Choroid plexus epithelial cell (primary cell): ENCODE measurements around the gene MXD3.

Experiments
- DNase-seq: peaks from one replicate; pipeline ENCODE4 v3.0.0-alpha.2; 2010; ENCODE audit warnings: low read depth
- H3K4me3 ChIP-seq: 2 replicates; pipeline ENCODE4 v1.5.1; 2011; ENCODE audit warnings: low read depth, mild to moderate bottlenecking, control low read depth, low read length, moderate library complexity
- TF ChIP-seq, protein P1 (sequence below): conservative IDR thresholded peaks from 2 replicates; pipeline ENCODE4 v1.5.1; 2011; ENCODE audit warnings: low read depth, mild to moderate bottlenecking, control low read depth, inconsistent platforms, low read length, moderate library complexity

Gene MXD3

DNA sequence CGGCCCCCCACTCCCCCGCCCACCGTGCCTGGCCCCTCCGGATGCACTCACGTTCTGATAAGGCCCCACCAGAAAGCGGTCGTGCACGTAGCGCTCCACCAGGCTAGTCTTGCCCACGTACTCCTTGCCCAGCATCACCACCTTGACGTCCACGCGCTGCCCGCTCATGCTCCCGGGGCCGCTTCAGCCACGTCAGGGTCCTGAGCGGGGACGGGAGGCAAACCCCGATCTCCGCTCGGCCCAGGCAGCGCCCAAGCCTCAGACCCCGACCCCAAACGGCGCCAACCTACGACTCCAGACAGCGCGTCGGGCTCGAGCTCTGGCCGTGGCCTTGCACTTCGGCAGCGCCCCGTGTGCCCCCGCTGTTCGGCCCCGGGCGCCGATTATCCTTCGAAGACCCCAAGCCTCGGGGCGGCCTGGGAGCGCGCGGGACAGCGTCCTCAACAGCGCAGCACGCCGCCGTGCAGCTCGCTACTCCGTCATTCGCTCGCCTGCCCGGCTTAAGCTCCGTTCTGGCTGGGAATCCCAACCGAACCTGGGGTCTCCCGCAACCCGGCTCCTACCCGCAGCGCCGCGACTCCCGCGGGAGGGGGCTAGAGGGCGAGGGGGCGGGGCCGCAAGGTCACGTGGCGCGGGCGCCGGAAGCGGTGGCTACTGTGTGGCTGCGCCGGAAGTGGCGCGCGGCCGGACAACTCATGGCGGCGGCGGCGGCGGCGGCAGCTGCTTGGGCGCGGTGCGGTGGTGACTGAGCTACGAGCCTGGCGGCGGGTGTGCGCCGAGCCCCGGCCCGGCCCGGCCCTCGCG, 8.4 kb downstream of the MXD3 start, which contains the start of the genes PRELID1 and RAB24:
TSS of gene PRELID1 (plus strand) at position 679 of the 804 bp plus-strand sequence. CDS start 187 bp downstream, outside the sequence.
TSS of gene RAB24 (minus strand) at position 599 of the 804 bp plus-strand sequence. CDS start at position 168, 431 bp downstream.
- TF ChIP-seq, protein P1, sequence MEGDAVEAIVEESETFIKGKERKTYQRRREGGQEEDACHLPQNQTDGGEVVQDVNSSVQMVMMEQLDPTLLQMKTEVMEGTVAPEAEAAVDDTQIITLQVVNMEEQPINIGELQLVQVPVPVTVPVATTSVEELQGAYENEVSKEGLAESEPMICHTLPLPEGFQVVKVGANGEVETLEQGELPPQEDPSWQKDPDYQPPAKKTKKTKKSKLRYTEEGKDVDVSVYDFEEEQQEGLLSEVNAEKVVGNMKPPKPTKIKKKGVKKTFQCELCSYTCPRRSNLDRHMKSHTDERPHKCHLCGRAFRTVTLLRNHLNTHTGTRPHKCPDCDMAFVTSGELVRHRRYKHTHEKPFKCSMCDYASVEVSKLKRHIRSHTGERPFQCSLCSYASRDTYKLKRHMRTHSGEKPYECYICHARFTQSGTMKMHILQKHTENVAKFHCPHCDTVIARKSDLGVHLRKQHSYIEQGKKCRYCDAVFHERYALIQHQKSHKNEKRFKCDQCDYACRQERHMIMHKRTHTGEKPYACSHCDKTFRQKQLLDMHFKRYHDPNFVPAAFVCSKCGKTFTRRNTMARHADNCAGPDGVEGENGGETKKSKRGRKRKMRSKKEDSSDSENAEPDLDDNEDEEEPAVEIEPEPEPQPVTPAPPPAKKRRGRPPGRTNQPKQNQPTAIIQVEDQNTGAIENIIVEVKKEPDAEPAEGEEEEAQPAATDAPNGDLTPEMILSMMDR: no peak
- H3K4me3 ChIP-seq: peak within 1 kb of the TSS; percentile 95
- DNase-seq: peak; percentile 79

DNA sequence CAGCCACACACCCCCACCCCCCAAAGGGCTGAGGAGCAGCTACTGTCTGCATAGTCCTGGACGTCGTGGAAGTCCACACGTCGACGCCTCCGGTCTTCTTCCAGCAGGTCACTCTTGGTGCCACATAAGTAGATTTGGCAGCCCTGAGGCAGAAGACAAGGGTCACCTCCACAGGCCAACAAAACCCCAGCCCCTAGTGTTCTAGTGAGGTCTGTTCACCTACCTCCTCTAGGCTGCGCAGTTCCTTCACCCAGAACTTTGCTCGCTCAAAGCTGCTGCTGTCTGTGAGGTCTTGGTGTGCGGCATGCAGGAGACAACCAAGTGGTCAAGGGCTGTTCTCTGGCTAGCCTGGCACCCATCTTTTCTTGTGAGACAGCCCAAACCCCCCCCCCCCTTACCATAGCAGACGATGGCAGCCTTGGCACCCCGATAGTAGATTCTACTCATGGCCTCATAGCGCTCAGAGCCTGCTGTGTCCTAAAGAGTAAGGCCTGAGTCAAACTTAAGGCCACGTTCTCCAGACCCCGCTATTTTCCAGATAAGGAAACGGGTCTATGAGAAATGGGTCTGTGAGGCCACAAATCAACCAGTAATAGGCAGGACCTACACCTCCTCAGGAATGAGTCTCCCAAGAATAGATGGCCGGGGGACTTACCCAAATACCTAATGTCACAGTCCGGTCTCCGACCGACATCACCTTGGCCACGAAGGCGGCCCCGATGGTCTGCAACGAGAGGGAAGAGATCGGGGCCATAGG, 9.2 kb downstream of the MXD3 start:
- H3K4me3 ChIP-seq: peak overlapping the region; percentile 95
- TF ChIP-seq, protein P1: peak; percentile 28
- DNase-seq: no peak

DNA sequence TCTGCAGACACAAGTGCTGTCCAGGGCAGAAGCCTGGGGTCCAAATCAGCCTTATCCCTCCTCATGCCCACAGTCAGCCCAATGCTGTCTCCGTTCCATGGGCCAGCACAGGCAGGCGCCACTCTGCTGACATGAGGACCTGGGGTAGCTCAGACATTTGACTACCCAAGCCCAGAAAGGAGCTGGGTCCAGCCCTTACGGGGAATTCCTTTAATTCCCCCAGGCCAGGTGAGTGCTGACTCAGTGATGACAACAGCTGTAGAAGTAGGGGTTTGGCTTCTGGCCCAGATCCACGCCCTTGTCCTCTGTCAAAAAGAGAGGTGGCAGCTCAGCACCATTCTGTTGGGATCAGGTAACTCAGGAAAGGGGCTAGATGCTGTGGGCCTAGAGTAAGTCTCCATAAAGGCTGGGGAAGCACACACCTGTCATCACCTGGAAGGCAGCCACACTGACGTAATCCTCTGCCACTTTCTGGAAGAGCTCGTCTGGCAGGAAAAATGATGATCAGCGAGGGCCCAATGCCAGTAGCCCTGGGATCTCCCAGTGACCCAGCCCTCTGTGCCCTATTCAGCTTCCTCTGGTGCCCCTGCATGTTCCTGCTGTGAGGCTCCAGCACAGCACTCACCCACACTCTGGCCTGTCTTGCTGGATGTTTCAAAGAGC, 10.1 kb downstream of the MXD3 start:
- H3K4me3 ChIP-seq: no peak overlapping the region
- TF ChIP-seq, protein P1: no peak
- DNase-seq: no peak

DNA sequence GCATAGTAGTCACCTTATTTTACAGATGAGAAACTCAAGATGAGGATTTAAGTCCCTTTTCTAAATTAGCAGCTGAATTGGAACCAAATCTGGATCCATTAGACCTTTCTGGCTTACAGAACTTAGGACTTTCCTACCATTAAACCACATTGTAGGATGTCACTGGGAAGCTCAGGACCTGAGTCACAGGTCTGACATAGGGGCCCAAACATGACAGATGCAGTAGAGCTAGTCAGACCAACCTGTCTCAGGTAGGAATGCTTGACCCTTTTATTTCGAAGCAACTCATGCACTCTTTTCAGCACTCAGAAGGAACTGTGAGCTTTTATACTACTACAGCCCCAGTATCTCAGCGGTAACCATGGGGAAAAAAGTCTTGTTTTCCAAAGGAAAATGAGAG, 10.7 kb downstream of the MXD3 start:
- DNase-seq: no peak
- TF ChIP-seq, protein P1: no peak
- no peak overlapping the region for H3K4me3 ChIP-seq

DNA sequence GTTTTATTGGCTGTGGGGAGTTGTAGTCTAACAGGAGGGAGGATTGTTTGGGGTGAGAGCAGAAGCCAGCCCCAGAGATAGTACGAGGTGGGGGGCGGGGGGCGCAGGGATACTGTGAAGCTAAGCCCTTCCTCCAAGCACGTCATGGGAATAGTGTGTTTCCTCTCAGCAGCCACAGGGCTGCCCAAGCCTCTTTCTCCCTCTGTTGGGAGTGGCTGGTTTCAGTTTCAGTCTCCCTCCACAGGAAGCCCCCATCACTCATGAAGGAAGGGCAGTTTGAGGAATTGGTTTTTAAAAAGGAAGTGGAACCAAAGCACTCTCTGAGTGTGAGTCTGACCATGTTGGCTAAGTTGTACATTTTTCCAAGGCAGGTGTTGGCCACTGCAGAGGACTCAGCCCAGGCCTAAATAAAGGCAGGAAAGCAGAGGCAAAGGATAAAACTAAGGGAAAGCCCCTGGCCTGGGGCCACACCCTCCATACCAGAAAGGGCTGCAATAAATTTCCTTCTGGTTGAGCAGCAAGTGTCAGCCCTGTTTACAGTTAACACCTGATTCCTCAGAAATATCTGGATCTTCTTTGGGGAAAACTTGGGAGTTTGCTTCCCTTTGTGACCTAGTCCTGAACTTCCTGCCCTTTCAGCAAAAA, 11.3 kb downstream of the MXD3 start:
- DNase-seq: peak; percentile 88
- TF ChIP-seq, protein P1: peak; percentile 49
- H3K4me3 ChIP-seq: no peak overlapping the region

DNA sequence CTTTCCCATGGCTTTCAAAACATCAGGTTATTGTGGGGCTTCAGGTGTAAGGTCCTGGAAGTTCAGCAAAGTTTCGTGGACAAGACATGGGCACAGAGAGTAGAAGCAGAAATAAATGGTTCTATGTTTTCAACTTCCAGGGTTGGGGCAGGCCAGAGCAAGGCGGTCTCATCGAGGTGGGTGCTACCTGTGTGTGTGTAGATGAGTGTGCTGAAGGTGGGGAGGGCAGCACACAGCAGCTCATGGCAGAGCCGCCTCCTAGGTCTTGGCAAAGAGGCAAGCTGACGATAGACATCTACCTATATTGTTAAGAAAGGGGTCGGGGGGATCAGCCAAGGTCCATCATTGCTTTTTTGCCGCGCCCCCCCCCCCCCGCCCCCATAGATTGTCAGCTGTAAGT, 12.0 kb downstream of the MXD3 start:
- DNase-seq: no peak
- H3K4me3 ChIP-seq: no peak overlapping the region
- TF ChIP-seq, protein P1: no peak
